ENCODE results near the gene GABBR1.

GRCh38 chr6:29610540-29610939, 22.4 kb downstream of the GABBR1 start:
- TF ChIP-seq CTCF (IDR thresholded peaks at IDR 0.05) (no peak), POLR2A (IDR thresholded peaks at IDR 0.05) (no peak), POLR2AphosphoS5 (IDR thresholded peaks at IDR 0.05) (no peak)
